ENCODE measurements around the gene ESYT3.
"Not testable (repeated sequence)": the region's sequence is repeated elsewhere in the genome, so short reads cannot be mapped to it uniquely, and the experiment has no call there.

The ESYT3 gene

DNA sequence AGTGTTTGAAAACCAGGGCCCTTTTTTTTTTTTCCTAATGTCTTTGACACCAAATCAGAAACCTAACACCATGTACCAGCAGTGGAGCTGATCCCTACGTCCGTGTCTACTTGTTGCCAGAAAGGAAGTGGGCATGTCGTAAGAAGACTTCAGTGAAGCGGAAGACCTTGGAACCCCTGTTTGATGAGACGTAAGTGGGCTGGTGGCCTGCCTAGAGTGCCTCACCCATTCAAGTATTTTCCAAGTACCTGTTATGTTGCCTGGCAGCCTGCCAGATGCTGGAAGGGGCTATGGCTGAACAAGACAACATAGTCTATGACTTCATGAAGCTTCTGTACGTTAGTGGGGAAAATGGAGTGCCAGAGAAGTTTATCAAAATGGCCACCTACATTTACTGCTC, 39.7 kb downstream of the ESYT3 start:
- DNase-seq (ENCODE audit: low spot score), result no peak
- TF ChIP-seq, protein P1, sequence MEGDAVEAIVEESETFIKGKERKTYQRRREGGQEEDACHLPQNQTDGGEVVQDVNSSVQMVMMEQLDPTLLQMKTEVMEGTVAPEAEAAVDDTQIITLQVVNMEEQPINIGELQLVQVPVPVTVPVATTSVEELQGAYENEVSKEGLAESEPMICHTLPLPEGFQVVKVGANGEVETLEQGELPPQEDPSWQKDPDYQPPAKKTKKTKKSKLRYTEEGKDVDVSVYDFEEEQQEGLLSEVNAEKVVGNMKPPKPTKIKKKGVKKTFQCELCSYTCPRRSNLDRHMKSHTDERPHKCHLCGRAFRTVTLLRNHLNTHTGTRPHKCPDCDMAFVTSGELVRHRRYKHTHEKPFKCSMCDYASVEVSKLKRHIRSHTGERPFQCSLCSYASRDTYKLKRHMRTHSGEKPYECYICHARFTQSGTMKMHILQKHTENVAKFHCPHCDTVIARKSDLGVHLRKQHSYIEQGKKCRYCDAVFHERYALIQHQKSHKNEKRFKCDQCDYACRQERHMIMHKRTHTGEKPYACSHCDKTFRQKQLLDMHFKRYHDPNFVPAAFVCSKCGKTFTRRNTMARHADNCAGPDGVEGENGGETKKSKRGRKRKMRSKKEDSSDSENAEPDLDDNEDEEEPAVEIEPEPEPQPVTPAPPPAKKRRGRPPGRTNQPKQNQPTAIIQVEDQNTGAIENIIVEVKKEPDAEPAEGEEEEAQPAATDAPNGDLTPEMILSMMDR (IDR thresholded peaks at IDR 0.05; ENCODE audit: borderline replicate concordance, control extremely low read depth, extremely low read depth, insufficient read depth, missing control alignments), result no peak
- in situ Hi-C loops (cut with MboI; ENCODE audit: low sequenced_read_pairs, unreplicated experiment), result no loop called here

DNA sequence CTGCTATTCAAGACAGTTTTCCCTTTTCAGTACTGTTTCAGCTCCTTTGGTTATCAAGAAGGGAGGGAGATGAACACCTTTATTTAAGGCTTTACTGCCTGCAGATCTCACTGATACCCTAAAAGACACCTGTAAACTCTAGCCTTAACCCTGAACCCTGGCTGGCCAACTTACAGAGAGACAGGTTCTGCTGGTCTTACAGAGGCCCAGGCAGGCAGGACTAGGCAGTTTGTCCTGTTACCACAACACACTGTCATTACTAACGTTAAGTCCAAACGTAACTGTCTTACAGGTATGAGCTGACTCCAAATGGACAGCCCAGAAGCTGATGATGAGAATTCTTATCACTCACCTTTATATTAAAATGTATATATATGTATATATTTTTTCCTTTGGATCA, 42.1 kb downstream of the ESYT3 start:
- DNase-seq (ENCODE audit: low spot score), result no peak
- TF ChIP-seq, protein P1 (IDR thresholded peaks at IDR 0.05; ENCODE audit: borderline replicate concordance, control extremely low read depth, extremely low read depth, insufficient read depth, missing control alignments), result no peak
- in situ Hi-C loops (cut with MboI; ENCODE audit: low sequenced_read_pairs, unreplicated experiment), result no loop called here

DNA sequence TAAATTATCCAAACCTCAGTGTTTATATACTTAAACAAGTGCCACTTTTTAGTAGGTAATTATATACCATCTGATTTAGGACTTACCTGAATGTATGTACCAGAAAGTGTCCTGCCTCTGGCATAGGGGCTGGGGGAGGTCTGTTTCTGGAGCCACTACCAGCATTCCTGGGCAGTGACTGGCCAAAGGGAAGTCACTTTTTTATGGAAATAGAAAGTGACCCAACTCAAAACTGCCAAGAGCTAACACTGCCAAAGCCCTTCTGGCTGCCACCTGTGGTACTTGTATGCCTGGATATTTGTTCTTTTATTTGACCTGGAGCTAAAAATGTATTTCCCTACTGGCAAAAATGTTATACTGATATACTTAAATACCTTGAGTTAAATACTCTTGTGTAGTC, 42.7 kb downstream of the ESYT3 start:
- in situ Hi-C loops (cut with MboI; ENCODE audit: low sequenced_read_pairs, unreplicated experiment), result no loop called here
- no peak for DNase-seq (ENCODE audit: low spot score)
- TF ChIP-seq, protein P1 (IDR thresholded peaks at IDR 0.05; ENCODE audit: borderline replicate concordance, control extremely low read depth, extremely low read depth, insufficient read depth, missing control alignments), result no peak

DNA sequence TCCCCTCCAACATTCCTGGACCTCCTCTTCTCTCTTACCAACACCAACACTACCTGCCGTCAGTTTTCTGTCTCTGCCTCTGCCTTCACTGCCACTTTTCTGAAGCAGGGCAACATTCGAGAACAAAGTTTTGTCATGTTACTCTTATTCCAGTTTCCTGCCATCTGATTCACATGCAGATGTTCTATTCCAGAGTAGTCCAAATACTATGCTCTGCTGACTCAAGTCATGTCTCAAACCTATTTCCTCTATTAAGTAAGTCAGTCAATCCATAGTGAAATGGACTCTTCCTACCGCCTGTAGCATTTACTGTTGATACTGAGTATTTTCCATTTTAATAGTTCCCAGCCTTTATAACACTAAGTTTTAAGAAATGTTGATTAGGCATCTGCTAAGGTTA, 43.4 kb downstream of the ESYT3 start:
- TF ChIP-seq, protein P1 (IDR thresholded peaks at IDR 0.05; ENCODE audit: borderline replicate concordance, control extremely low read depth, extremely low read depth, insufficient read depth, missing control alignments), result no peak
- in situ Hi-C loops (cut with MboI; ENCODE audit: low sequenced_read_pairs, unreplicated experiment), result no loop called here
- no peak for DNase-seq (ENCODE audit: low spot score)

DNA sequence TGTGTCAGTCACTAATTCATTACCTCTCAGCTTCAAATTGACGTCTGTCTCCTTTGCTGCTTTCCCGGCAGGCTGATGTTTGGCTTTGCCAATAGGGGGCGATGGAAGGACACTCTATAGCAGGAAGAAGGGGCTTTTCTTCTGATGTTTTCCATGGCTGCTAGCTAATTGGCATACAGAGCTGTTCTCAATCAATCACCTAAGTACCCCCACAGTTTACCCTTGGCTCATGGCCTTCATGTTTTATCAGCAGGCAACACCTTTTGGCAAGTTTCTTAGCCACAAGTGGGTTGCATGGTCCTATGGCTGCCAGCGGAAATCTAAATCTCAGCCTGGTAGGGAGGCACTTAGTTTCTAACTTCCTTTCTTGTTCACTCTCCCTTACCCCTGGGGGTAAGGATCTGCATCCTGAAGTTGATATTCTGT, 45.0 kb downstream of the ESYT3 start:
- peak; percentile 53 for DNase-seq (ENCODE audit: low spot score)
- TF ChIP-seq, protein P1 (IDR thresholded peaks at IDR 0.05; ENCODE audit: borderline replicate concordance, control extremely low read depth, extremely low read depth, insufficient read depth, missing control alignments), result peak; percentile 57
- in situ Hi-C loops (cut with MboI; ENCODE audit: low sequenced_read_pairs, unreplicated experiment), result no loop called here

DNA sequence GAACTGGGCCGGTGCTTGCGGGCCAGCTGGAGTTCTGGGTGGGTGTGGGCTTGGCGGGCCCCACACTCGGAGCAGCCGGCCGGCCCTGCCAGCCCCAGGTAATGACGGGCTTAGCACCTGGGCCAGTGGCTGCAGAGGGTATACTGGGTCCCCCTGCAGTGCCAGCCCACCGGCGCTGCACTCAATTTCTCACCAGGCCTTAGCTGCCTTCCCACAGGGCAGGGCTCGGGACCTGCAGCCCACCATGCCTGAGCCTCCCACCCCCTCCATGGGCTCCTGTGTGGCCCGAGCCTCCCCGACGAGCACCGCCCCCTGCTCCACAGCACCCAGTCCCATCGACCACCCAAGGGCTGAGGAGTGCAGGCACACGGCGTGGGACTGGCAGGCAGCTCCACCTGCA, 50.3 kb downstream of the ESYT3 start:
- DNase-seq (ENCODE audit: low spot score); in situ Hi-C loops (cut with MboI; ENCODE audit: low sequenced_read_pairs, unreplicated experiment): not testable (repeated sequence)

DNA sequence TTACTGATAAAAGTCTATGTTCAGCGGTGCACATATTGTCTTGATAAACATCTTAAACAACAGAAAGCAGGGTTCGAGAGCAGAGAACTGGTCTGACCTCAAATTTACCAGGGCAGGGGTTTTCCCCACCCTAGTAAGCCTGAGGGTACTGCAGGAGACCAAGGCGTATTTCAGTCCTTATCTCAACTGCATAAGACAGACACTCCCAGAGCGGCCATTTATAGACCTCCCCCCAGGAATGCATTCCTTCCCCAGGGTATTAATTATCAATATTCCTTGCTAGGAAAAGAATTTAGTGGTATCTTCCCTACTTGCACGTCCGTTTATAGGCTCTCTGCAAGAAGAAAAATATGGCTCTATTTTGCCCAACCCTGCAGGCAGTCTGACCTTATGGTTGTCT, 52.2 kb downstream of the ESYT3 start:
- DNase-seq (ENCODE audit: low spot score); in situ Hi-C loops (cut with MboI; ENCODE audit: low sequenced_read_pairs, unreplicated experiment): not testable (repeated sequence)

DNA sequence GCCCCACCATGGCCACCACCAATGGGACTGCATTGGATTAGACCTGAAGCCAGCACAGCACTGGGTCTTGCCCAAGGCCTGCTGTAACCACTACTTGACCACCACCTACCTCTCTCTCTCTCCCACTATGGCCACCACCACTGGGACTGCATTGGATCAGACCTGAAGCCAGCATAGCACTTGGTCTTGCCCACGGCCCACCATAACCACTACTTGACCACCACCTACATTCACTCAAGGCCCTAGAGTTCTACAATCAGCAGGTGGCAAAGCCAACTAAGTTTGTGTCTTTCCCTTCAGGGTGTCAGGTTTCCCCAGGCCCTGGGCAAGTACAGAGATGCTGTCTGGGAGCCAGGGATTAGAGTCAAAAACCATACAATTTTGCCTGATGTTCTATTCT, 57.6 kb downstream of the ESYT3 start:
- in situ Hi-C loops (cut with MboI; ENCODE audit: low sequenced_read_pairs, unreplicated experiment), result no loop called here
- TF ChIP-seq, protein P1 (IDR thresholded peaks at IDR 0.05; ENCODE audit: borderline replicate concordance, control extremely low read depth, extremely low read depth, insufficient read depth, missing control alignments), result no peak
- no peak for DNase-seq (ENCODE audit: low spot score)
